Adrenal gland (tissue), 5 donors: Measurements from ENCODE around the gene COL17A1.

Experiments
- CTCF ChIP-seq, 6 experiments: fragments of 450-650 bp in 4 of 6; fragments of 200-600 bp in 2 of 6; sonication (generic) in 1 of 6; IDR thresholded peaks; 1 replicate in 5 of 6; 2 replicates in 1 of 6; pipeline versions ENCODE4 v1.5.1 to v1.8.0; 2016 to 2021; ENCODE audit warnings: antibody characterized with exemption in 6 of 6, mild to moderate bottlenecking in 2 of 6, moderate library complexity in 1 of 6
- POLR2A ChIP-seq, 2 donors: fragments of 450-650 bp; IDR thresholded peaks; one replicate each; pipeline ENCODE4 v1.6.1; 2017; ENCODE audit warnings: antibody characterized with exemption in 2 of 2, mild to moderate bottlenecking in 2 of 2, moderate library complexity in 1 of 2
- donor health status: DM: no; HTN: no; CAD: no.

GRCh38 chr10:104061196-104061595 lies 24.5 kb downstream of the COL17A1 start:
- TF ChIP-seq CTCF (IDR thresholded peaks at IDR 0.05) (no peak), POLR2A (IDR thresholded peaks at IDR 0.05) (no peak)
